CD4-positive, alpha-beta T cell treated with Interleukin-17A for 1 hour (primary cell): ENCODE results near the gene BICRAL.
"Not testable (repeated sequence)": the region's sequence is repeated elsewhere in the genome, so short reads cannot be mapped to it uniquely, and the experiment has no call there.

Source experiments
- DNase-seq: peaks from one replicate; pipeline ENCODE4 v3.0.0-alpha.2; 2020

Gene BICRAL

GRCh38 chr6:42795651-42796050 lies 13.8 kb downstream of the BICRAL start:
- no peak for DNase-seq

DNA sequence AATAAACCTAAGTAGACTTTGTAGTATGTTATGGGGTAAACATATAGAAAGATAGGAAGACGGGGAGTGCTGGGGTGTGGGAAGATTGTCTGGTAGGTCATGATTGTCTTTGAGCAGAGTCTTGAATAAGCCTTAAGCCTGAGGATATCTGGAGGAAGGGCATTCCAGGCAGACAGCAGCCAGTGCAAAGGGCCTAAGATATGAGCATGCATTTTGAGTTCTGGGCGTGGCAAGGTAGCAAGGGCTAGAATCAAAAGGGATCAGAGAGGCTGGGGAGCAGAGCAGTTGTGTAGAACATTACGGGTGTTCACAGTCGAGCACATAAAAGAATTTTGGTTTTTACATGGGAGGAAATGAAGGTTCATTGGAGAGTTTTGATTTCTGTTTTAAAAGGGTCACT lies 14.3 kb downstream of the BICRAL start:
- no peak for DNase-seq

- not testable (repeated sequence) for DNase-seq
Measured at GRCh38 chr6:42797696-42798095, 15.8 kb downstream of the BICRAL start.

DNA sequence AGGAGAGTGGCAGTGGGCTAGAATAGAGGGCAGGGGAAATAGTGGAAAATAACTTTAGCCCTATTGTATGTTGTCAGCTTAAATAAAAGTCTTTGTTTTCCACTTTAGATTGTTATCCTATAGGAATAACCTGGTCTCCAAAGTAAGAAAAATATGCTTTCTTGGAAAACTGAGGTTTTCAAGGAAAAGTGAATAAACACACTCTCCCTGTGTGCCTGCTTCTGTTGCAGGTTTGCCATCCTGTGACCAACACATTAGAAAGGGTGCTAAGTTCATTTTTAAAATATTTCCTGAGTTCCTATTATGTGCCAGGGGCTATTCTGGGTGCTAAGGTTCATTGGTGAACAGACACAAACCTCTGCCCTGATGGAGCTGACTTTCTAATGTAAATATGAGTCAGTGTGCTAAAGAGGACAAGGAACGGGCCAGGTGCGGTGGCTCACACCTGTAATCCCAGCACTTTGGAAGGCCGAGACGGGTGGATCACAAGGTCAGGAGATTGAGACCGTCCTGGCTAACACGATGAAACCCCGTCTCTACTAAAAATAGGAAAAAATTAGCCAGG lies 23.5 kb downstream of the BICRAL start:
- no peak for DNase-seq

DNA sequence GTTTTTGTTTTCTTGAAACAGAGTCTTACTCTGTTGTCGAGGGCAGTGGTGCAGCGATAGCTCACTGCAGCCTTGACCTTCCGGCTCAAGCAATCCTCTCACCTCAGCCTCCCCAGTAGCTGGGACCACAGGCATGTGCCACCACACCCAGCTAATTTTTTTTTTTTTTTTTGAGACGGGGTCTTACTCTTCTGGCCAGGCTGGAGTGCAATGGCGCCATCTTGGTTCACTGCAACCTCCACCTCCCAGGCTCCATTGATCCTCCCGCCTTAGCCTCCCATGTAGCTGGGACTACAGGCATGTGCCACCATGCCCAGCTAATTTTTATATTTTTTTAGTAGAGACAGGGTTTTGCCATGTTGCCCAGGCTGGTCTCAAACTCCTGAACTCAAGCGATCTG lies 24.5 kb downstream of the BICRAL start:
- not testable (repeated sequence) for DNase-seq

- DNase-seq: no peak
Measured at GRCh38 chr6:42808492-42809483, 26.9 kb downstream of the BICRAL start.

DNA sequence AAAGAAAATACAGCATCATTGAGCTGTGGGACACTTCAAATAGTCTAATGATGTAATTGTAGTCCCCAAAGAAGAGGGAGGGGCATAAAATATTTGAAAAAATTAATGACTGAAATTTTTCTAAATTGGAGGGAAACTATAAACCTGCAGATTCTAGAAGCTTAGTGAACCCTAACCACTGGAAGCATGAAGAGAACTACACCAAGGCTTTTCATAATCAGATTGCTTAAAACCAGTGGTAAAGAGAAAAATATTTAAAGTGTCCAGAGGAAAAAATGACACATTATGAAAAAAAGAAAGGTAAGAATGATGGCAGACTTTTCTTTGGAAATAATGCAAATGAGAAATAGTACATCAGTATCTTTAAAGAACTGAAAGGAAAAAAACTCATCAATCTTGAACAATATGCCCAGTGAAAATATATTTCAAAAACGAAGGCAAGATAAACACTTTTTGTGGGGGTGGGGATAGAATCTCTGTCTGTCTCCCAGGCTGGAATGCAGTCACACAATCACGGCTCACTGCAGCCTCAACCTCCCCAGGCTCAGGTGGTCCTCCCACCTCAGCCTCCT lies 31.3 kb downstream of the BICRAL start:
- no peak for DNase-seq

GRCh38 chr6:42813906-42814444 lies 32.1 kb downstream of the BICRAL start:
- DNase-seq: no peak

GRCh38 chr6:42815726-42816125 lies 33.9 kb downstream of the BICRAL start:
- DNase-seq: not testable (repeated sequence)

- DNase-seq: no peak
Measured at GRCh38 chr6:42817907-42818306, 36.1 kb downstream of the BICRAL start.

- DNase-seq: no peak
Measured at GRCh38 chr6:42818416-42818815, 36.6 kb downstream of the BICRAL start.

DNA sequence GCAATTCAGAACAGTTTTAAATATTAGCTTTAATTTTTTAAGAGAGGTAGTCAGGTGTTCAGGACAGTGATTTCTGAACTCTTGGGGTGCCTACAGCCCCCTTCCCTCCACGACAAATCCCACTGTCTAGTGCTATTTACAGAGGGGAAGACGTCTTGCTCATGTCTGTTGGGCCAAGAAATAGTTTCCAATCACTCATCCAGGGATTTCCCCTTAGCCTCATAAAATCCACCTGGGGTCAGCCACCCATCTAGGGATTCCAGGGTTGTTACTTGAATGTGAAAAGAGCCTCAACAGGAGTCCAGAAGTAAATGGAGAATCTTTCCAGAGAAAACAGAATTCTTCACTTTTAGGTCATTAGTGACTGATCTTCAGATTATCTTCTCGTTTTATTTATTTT lies 37.0 kb downstream of the BICRAL start:
- DNase-seq: no peak

DNA sequence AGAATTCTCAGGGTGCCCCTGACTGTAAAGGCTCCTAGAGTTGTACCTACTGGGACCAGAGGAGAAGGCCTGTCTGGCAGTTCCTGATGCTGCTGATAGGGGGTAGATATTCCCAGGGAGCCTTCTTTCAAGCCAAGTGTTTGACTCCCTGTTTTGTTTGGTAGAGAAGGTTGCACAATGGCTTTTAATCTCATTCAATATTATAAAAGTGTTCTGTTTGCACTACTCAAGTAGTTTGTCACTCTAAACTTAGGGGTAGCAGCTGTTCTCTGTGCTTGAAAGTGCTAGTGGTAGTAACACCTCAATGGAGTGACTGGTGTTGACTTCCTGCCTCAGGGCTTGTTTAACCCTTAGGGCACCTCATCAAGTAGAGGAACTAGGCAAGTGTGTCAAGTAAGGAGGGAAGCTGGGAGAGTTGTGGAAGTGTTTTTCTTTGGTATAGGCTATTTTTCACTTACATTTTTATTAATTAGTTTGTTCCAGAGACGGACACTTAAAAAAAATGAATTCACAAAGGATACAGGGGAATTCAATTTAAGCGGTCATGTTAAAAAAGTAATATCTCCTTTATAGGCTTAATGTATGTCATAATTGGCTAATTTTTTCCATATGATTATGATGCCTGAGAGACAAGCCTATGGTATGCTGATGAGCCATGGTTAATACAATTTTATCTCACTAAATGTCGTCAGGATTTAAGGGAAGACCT lies 38.1 kb downstream of the BICRAL start:
- peak; percentile 49 for DNase-seq

DNA sequence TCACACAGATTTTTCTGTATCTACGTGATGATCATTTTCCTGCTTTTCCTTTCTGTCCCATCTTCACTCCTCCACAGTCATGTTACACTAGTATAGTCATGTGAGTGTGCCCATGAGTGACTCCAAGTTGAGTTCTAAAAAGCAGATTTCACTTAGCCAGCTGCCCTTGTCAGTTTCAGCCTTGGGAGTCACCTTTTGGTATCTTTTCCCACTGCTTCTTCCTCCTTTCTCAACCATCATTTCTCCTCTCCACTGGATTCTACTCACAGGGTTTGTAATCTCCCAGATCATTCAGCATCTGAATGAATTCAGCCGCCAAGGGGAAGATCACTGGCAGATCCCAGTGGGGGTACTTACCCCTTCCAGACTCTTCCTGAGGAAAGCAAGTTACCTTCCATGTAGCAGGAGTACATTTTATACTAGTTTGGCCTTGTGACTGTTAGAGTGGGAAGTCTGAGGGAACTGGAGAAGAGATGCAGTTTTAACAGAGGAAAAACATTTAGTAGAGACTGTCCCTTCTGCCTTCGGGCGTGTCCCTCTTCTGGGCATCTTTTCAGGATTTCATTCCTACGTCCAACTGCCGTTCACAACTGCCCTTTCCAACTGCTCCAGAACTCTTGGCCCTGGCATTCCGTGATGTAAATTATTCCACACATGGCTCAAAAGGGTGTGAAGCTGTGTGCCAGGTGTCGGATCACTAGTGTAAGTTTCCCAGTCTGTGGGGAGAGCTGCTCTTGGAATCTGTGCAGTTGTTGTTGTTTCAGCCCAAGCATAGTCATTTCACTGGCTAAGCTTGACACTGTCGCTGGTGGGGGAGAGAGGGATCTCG lies 38.9 kb downstream of the BICRAL start:
- no peak for DNase-seq

DNA sequence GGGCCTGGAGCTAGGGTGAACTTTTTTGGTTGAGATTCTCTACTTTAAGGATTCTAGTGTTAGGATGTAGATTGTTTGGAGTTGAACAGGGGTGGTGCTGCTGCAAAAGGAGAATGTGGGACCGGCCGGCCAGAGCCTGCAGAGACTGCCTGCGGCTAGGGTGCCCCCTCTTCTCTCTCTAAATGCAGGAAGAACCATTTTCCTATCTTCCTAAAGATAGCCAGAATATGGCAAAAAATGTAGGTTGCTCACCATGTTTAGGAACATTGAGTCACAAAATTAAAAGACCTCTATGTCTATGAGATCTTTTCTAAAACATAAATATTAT lies 39.5 kb downstream of the BICRAL start:
- no peak for DNase-seq

DNA sequence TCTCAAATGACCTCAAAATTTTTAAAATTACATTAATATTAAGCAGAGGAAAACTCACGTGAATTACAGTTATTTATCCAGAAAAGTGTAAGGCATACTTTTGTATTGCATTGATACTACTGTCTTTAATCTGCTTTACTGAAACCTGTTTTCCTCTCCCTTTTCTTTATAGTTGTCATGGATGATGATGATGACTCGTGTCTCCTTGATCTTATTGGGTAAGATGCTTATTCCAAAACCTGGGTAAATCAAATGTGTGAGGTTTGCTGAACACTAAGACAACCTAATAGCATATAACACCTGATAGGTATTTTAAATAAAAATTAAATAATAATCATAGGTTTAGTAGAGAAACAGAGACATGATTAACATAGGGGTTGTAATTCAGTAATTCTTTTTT lies 40.0 kb downstream of the BICRAL start:
- no peak for DNase-seq

- DNase-seq: no peak
Measured at GRCh38 chr6:42829561-42830092, 47.8 kb downstream of the BICRAL start.

DNA sequence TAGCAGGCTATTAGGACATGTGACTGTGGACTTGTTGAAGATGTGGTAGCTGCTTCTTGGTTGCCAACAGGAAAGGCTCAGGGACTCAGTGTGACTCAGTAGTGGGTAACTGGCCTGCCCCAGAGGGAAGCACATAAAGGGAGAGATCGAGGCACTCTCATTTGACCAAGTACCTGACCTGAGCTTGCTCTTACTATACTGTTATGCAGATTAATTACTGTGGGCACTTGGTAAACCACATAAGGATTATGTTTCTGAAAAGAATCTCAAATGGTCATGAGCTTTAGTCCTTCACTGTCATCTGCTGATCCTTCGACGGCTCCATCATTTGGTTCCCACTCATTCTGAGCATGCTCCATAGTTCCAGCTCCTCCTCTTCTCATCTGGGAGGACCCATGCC lies 49.4 kb downstream of the BICRAL start:
- no peak for DNase-seq

DNA sequence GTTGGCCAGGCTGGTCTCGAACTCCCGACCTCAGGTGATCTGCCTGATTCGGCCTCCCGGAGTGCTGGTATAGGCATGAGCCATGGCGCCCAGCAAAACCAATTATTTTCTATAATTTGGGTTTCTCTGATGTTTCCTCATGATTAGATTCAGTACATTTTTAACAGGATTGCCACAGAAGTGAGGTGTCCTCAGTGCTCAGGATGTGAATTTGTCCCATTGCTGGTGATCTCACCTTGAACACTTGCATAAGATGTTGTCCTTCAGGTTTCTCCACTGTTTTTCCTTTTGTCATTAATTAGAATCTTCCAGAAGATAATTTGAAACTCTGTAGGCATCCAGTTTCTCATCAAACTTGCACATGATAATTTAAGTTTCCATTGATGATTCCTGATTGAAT lies 52.2 kb downstream of the BICRAL start:
- no peak for DNase-seq

DNA sequence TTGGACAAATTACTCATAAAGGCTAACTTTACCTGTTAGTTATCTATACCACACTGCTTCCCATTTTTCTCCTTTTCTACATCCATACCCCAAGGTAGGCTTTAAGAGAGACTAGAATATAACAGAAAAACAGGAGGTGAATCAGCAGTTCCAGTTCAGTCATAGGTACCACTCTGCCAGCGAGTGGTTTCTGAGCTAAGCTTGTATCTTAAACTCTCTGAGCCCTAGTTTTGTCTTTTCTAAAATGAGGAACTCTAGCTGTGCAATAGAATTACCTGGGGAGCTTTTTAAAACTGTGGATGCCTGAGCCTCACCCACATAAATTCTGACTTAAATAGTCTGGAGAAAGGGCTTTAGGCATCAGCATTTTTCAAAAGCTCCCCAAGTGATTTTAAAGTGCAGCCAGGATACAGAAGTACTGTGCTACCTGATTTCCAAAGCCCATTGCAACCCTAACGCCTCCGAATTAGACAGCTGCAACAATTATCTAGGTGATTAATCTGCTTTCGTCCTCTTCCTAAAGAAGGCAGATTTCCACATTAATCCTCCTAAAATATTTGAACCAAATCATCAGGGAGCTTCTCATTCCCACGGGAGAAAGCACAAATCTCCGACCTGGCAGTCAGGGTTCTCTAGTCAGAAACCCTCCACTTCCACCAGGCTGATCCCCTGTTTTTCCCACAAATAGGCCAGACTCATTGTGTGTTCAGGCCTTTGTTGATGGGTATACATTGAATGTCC lies 60.2 kb downstream of the BICRAL start:
- no peak for DNase-seq

GRCh38 chr6:42845327-42845694 lies 63.5 kb downstream of the BICRAL start:
- DNase-seq: no peak
